GM23338 (cell line): ENCODE results near the gene ARF1.

Experiments
- EZH2 ChIP-seq: fragments of 200-600 bp; sonication (generic); IDR thresholded peaks from one replicate; pipeline ENCODE4 v1.8.0; 2017; ENCODE audit warnings: antibody characterized with exemption, mild to moderate bottlenecking, low read depth; ENCODE audit not compliant: unreplicated experiment
- TF ChIP-seq, protein P1 (sequence below), 2 experiments: fragments of 200-600 bp in 1 of 2; sonication (generic) in 1 of 2; conservative IDR thresholded peaks; 2 replicates each; pipeline versions ENCODE4 v1.5.1 to v1.6.1; 2016 to 2017; ENCODE audit warnings: antibody characterized with exemption in 2 of 2, low read depth in 2 of 2, mild to moderate bottlenecking in 2 of 2, moderate library complexity in 1 of 2

DNA sequence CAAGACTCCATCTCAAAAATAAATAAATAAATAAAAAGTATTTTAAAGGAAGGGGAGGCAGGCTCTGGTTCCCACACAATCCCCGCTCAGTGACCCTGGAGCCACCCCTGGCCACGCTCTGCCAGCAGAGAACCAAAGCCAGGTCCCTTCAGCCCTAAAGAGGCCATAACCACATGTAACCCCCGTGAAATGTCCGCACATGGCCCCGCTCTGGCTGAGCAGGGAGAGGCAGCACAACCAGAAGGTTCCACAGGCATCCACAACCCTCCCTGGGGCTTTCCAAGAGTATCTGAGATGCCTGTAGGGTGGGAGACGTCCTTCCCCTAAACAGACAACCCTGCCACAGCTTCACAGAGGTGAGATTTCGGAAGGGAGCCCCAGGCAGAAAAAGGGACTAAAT, 1.4 kb upstream of the ARF1 start:
- TF ChIP-seq, protein P1, sequence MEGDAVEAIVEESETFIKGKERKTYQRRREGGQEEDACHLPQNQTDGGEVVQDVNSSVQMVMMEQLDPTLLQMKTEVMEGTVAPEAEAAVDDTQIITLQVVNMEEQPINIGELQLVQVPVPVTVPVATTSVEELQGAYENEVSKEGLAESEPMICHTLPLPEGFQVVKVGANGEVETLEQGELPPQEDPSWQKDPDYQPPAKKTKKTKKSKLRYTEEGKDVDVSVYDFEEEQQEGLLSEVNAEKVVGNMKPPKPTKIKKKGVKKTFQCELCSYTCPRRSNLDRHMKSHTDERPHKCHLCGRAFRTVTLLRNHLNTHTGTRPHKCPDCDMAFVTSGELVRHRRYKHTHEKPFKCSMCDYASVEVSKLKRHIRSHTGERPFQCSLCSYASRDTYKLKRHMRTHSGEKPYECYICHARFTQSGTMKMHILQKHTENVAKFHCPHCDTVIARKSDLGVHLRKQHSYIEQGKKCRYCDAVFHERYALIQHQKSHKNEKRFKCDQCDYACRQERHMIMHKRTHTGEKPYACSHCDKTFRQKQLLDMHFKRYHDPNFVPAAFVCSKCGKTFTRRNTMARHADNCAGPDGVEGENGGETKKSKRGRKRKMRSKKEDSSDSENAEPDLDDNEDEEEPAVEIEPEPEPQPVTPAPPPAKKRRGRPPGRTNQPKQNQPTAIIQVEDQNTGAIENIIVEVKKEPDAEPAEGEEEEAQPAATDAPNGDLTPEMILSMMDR (conservative IDR thresholded peaks at IDR 0.05; ENCODE audit: low read depth in 2 of 2): no peak
- no peak for TF ChIP-seq EZH2
